GM18526 (cell line): ENCODE data around the gene SEMA5B.

Source experiments
- POLR2A ChIP-seq: IDR thresholded peaks from 3 replicates; pipeline ENCODE4 v1.6.1; 2011; ENCODE audit not compliant: insufficient read length; ENCODE audit errors: extremely low read depth

The SEMA5B gene

GRCh38 chr3:122998206-122998605 lies 29.4 kb downstream of the SEMA5B start:
- no peak for TF ChIP-seq POLR2A

DNA sequence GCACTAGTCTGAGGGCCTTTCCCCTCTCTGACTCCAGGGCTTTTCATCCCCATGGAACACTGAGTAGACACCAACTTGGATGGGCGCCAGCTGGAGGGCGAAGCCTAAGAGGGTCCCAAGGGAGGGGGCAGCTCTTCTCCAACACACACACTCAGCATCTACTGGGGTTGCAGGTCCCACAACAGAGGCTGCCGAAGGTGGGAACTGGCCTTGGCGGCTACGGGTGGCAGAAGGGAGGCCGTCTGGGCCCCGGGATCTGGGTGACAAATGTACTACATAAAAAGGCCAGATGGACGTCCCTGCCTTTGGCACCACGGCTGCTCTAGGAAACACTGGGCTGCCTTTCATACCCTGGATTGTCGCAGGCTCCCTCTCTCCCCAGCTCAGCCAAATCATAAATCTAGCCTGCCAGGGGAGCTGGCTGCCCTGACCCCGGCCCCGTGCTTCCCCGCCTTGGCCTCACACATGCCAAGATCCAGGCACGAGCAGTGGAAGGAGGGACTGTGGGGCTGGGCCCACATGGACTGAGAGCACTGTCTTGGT lies 31.5 kb downstream of the SEMA5B start:
- no peak for TF ChIP-seq POLR2A

GRCh38 chr3:122994954-122995353 lies 32.6 kb downstream of the SEMA5B start:
- TF ChIP-seq POLR2A: no peak

GRCh38 chr3:122993124-122993978 lies 34.2 kb downstream of the SEMA5B start:
- no peak for TF ChIP-seq POLR2A

DNA sequence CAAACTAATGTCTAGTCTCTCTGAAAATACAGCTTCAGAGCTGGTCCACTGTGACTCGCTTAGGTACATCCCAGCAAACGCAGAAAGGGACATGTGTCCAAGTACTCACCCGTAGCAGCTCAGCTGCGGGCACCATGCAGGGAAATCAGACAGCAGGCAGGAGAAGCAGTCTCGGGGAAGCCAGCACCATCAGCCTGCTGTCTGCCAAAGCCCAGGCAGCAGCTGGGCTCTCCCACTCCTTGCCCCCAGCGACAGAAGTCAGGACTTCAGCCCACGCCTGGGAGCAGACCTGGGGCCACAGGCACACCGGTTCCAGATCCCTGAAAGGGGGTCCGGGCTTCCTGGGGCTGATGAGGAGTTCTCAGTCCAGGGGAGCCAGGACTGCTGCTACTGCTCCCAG lies 34.9 kb downstream of the SEMA5B start:
- TF ChIP-seq POLR2A: no peak

- no peak for TF ChIP-seq POLR2A
These were observed 35.4 kb downstream of the SEMA5B start for GRCh38 chr3:122992133-122992532.

GRCh38 chr3:122991236-122991985 lies 36.2 kb downstream of the SEMA5B start:
- no peak for TF ChIP-seq POLR2A

GRCh38 chr3:122989856-122990575 lies 37.5 kb downstream of the SEMA5B start:
- no peak for TF ChIP-seq POLR2A

GRCh38 chr3:122988508-122988907 lies 39.1 kb downstream of the SEMA5B start:
- TF ChIP-seq POLR2A: no peak

DNA sequence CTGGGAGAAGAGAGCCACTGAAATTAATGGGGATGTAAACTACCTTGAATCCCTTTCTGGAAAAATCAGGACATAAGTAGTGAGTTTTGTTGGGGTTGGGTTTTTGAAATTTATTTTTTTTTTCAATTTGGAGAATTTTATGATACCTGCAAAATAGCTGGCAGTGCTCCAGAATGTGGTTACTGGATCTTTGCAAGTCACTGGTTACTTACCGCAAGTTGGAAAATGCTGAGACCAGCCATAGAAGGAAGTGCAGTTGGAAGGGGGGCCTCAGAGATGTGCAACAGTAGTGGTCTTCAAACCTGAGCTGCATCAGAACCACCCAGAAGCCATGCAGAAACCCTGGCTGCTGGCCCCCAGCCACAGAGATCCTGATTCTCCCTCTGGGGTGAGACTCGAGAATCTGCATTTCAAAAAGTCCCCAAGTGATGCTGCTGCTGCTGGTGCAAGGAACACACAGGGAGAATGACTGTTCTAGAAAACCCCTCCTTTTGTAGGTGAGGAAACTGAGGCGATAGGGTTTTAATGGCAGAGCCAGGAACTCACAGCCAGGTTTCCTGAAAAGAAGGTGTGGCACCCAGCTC lies 39.7 kb downstream of the SEMA5B start:
- no peak for TF ChIP-seq POLR2A

DNA sequence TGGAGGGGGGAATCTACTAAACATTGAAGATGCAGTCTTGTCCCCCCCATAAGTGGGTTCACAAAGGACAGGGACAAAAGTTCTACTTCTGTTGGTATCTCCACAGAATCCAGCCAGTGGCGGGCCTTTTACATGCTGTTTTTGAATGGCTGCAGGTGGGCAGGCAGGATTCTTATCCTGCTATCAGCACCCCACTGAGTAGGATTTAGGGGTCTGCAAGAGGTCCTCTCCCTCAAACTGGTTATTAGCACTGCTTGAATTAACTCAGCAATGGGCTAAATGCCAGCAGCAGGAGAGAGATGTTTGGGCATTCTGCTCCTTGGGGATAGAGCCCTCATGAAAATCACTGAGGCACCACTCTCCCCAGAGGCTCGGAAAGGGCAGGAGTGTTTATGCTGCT lies 40.3 kb downstream of the SEMA5B start:
- no peak for TF ChIP-seq POLR2A

GRCh38 chr3:122986693-122987179 lies 40.8 kb downstream of the SEMA5B start:
- no peak for TF ChIP-seq POLR2A

DNA sequence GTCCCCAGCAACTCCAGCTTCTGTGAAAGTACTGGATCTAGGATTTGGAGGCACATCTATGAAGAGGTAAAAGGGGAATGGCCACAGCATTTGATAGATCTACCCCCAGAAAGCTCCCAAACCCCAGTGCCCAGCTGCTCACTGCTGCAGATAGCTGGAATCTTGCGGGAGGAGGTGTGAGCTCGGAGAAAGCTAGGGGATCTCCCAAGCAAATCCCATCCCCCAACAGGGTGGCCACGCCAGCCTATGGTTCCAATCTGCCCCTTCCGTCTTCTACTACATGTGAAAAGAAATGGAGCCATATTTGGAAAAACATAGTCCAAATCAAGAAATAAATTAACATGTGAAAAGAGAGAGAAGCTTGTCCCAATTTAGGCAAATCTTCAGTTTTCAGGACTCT lies 42.0 kb downstream of the SEMA5B start:
- no peak for TF ChIP-seq POLR2A

DNA sequence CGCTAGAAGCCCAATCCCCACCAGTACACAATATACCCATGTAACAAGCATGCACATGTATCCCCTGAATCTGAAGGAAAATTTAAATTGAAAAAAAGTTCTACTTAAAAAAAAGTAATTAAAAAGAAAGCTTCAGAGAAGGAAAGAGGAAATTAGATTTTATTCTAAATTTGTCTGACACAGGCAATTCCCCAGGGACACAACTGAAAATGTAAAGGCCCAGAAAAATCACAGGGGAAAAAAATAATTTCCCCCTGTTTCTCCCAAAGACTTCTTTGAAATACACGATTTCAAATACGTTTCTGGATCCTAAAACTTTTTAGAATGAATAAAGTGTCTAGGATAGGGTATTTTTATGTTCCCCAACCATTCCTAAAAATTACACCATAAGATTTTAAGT lies 42.9 kb downstream of the SEMA5B start:
- no peak for TF ChIP-seq POLR2A

GRCh38 chr3:122984007-122984406 lies 43.6 kb downstream of the SEMA5B start:
- no peak for TF ChIP-seq POLR2A
